GM19468 (cell line): ENCODE data around the gene MCUR1.
A peak's percentile ranks its signal among the peaks of the same experiment; 100 is the strongest.
"Not testable (repeated sequence)": the region's sequence is repeated elsewhere in the genome, so short reads cannot be mapped to it uniquely, and the experiment has no call there.

Source experiments
- ATAC-seq: cut with Tn5 transposase; IDR thresholded peaks from one replicate; pipeline ENCODE4 v1.9.1; 2021; ENCODE audit warnings: mild to moderate bottlenecking, moderate library complexity, moderate number of reproducible peaks; ENCODE audit not compliant: unreplicated experiment; ENCODE audit errors: extremely low read depth

Gene MCUR1

GRCh38 chr6:13814176-13814937 is at the start of gene MCUR1:
Gene MCUR1 (minus strand): TSS chr6:13814557. CDS start chr6:13814429, 128 bp downstream.
- ATAC-seq: peak; percentile 68

GRCh38 chr6:13863699-13864155 is 49.4 kb upstream of the MCUR1 start:
- ATAC-seq: no peak

GRCh38 chr6:13860556-13861185 is 46.3 kb upstream of the MCUR1 start:
- not testable (repeated sequence) for ATAC-seq

DNA sequence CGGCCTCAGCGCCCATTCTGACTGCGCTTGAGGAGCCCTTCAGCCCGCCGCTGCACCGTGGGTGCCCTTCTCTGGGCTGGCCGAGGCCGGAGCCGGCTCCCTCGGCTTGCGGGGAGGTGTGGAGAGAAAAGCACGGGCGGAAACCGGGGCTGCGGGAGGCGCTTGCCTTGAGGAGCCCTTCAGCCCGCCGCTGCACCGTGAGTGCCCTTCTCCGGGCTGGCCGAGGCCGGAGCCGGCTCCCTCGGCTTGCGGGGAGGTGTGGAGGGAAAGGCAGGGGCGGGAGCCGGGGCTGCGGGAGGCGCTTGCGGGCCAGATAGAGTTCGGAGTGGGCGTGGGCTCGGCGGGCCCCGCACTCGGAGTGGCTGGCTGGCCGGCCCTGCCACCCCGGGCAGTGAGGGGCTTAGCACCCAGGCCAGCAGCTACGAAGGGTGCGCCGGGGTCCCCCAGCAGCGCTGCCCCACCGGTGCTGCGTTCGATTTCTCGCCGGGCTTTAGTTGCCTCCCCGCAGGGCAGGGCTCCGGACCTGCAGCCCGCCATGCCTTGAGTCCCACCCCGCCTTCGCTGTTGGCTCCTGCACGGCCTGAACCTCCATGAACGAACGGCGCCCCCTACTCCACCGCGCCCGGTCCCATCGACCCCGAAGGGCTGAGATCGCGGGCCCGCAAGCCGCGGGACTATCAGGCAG is 45.7 kb upstream of the MCUR1 start:
- ATAC-seq: no peak

- ATAC-seq: no peak
These were observed 40.4 kb upstream of the MCUR1 start for GRCh38 chr6:13854716-13855250.

- no peak for ATAC-seq
These were observed 39.5 kb upstream of the MCUR1 start for GRCh38 chr6:13853871-13854270.

GRCh38 chr6:13851803-13852202 is 37.4 kb upstream of the MCUR1 start:
- ATAC-seq: no peak

DNA sequence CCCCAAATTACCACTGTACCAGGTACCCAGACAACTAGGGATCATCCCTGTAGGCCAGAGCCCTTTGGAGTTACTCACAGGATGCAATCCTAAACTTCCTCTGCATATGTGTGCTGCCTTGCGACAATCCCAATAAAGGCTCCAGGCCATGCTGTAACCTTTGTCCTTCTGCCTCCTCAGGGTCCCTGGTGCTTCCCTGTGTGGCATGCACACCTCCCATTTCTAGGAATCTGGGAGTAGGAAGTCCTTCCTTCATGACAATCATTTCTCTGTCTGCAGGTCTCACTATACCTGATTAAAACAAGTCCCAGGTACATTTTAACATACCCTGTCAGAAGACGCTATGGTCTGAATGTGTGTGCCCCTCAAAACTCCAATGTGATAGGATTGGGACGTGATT is 37.0 kb upstream of the MCUR1 start:
- ATAC-seq: no peak

DNA sequence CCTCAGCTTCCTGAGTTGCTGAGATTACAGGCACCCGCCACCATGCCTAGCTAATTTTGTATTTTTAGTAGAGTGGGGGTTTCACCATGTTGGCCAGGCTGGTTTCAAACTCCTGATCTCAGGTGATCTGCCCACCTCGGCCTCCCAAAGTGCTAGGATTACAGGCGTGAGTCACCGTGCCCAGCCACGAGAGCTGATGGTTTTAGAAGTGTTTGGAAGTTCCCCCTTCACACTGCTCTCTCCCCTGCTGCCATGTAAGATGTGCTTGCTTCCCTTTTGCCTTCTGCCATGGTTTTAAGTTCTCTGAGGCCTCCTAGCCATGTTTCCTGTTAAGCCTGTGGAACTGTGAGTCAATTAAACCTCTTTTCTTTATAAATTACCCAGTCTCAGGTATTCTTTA is 36.3 kb upstream of the MCUR1 start:
- ATAC-seq: not testable (repeated sequence)

DNA sequence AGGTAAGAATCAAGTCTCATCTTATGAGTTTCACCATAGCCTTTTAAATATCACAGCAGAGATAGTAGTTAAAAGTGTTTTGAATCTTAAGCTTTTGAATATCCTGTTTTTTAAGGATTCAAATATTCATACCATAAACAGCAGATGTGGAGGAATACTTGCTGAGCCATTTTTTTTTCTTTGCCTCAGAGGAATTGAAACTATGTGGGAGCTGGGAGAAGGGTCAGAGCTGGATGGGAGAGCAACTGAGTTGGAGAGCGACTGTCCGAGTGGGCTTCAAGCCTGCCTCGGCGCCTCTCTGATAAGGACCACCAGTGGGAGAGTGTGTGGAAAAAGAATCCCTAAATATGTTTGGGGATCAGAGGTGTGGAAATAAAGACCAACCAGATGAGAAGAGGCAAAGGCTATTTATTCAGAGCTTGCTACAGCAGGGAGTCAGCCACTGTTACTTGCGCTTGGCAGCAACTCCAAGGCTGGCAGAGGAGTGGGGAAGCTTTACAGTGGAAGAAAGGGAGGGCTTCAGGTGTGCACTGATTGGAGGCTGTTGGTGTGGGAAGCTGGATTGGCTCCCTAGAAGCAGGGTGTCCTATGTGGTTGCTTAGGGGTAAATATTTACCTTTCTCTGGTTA is 34.3 kb upstream of the MCUR1 start:
- ATAC-seq: no peak

GRCh38 chr6:13847326-13848050 is 33.1 kb upstream of the MCUR1 start:
- ATAC-seq: no peak

DNA sequence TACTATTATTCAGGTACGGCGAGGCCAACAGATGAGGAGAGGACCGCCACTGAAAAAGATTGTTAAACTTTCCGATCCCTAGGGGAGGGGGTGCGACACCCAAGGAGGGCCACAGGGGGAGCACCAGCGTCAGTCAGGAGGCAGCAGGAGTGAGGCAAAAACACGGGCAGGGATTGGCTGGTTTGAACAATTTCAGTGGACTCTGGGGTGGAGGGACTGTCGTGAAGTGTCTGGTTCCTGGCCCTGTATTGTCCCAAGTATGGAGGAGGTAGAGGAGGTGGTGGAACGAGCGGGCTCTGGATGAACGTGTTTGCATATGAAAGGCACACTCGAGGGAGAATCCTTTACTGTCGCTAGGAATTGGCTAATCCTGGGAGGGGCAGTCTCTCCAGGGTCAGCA is 32.5 kb upstream of the MCUR1 start:
- no peak for ATAC-seq

- no peak for ATAC-seq
These were observed 27.6 kb upstream of the MCUR1 start for GRCh38 chr6:13841936-13842335.

GRCh38 chr6:13838616-13839015 is 24.3 kb upstream of the MCUR1 start:
- ATAC-seq: no peak

GRCh38 chr6:13836170-13836569 is 21.8 kb upstream of the MCUR1 start:
- no peak for ATAC-seq

DNA sequence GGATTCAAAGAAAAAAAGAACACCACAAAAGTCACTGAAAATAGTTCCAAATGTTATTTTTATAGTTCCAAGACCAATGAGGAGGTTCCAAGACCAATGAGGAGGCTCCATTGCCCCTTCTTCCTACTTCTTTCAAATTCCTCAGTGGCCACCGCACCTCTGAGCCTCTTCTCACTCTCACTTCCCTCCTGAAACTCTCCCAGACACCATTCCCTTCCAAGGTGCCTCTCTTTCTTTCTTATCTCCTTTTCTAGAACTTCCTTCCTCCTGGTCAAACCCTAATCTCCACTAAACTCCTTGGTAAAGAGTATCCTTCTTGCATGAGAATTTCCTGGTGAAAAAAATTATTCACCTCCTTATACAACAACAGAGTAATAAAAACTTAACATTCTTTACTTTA is 20.4 kb upstream of the MCUR1 start:
- ATAC-seq: no peak

DNA sequence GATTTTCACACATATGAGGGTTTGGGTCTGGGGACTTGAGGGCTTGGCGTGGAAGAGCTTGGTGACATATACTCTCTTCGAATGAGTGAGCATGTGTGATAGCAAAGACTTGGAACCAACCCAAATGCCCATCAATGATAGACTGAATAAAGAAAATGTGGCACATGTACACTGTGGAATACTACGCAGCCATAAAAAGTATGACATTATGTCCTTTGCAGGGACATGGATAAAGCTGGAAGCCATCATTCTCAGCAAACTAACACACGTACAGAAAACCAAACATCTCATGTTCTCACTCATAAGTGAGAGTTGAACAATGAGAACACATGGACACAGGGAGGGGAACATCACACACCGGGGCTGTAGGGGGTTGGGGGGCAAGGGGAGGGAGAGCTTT is 19.7 kb upstream of the MCUR1 start:
- ATAC-seq: not testable (repeated sequence)

DNA sequence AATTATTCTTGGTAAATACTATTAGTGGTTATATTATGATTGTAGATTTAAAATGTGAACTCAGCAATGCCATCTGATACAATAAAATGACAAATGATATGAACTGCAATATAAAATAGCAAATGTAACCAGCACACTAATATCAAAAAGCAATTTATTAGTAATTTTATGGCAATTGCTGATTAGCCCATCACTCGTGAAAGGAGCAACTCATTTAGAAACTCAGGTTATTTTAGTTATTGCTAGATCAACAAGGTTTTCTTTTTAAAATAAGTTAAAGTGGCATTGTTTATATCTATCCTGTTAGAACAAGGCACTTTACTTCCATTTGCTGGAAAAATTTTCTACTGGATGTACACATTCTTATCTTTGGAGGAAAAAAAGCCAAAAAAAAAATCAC is 18.4 kb upstream of the MCUR1 start:
- ATAC-seq: no peak

DNA sequence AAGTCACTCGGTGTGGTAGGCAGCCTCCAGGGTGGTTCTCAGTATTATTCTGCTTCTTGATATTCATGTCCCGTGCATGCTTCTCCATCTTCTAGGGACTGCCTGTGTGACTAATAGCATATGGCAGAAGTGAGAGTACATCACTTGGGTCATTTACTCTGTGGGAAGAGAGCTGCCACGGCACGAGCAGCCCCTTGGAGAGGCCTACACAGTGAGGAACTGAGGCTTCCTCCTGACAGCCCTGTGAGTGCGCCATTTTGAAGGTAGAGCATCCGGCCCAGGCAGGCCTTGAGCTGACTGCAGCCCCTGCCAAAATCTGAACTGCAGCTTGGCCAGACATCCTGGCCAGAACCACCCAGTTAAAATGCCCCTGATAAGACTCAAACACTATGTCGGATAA is 17.3 kb upstream of the MCUR1 start:
- no peak for ATAC-seq

DNA sequence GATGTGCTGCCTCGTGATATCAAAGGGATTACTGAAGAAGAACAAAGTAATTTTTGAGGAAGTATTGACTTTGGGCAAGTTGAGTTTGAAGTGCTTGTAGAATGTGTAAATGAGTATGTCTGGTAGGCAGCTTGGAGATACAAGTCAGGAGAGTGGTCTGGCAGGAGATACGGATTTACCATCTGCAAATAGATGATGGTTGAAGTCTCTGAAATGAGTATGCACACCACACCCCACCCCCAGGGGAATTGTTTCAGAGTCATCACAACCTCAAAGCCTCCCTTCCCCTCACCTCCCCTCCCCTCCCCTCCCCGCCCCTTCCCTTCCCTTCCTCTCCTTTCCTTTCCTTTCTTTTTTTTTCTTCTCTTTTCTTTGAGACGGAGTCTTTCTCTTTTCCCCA is 16.4 kb upstream of the MCUR1 start:
- no peak for ATAC-seq
